Measurements from ENCODE around the gene SLC49A3. TPM values are rescaled to one million over a fixed set of nuclear protein-coding genes. Genes with fewer than 3 reads are reported as not detected.

Gene SLC49A3
- polyA plus RNA-seq, 3 donors, result 9.5 to 29.8 (median 11.1) TPM

GRCh38 chr4:721261-722168 is 32.6 kb upstream of the SLC49A3 start:
- Mint-ChIP-seq H3K9me3 (peaks cover 0 to 15% (median 8%) of the 10 kb centered on the region in 7 donors), H3K4me3 (no peak overlapping the region), H3K36me3 (peaks cover 35 to 61% of the 10 kb centered on the region in 2 donors), H3K27ac (peak overlapping the region in 3 of 7 donors; percentile 8 to 48 (median 36)), H3K27me3 (ENCODE audit: low read depth in 3 of 3) (no peaks in the 10 kb centered on the region), H3K4me1 (peaks cover 28% of the 10 kb centered on the region)
- Histone ChIP-seq H3K79me2 (ENCODE audit: insufficient read depth, low read length) (peaks cover 74% of the 10 kb centered on the region), H3K4me2 (replicated peaks; ENCODE audit: extremely low read depth, low read length, poor library complexity, severe bottlenecking) (no peak overlapping the region), H3K36me3 (replicated peaks in 1 of 2; ENCODE audit: control insufficient read depth in 1 of 2, insufficient read depth in 2 of 2, low read length in 2 of 2) (peaks cover 13 to 38% of the 10 kb centered on the region in 2 donors), H3K27ac (ENCODE audit: low read depth in 1 of 2, low read length in 2 of 2) (no peak overlapping the region), H3K4me1 (ENCODE audit: control insufficient read depth in 1 of 2, insufficient read depth in 2 of 2, low read length in 2 of 2) (peaks cover 0 to 12% of the 10 kb centered on the region in 2 donors), H3K4me3 (replicated peaks in 1 of 3; ENCODE audit: low read depth in 2 of 3, low read length in 3 of 3) (no peak overlapping the region), H3K9ac (ENCODE audit: insufficient read depth, low read length, poor library complexity, severe bottlenecking) (peak overlapping the region; percentile 21), H3K9me3 (replicated peaks in 1 of 2; ENCODE audit: control insufficient read depth in 1 of 2, insufficient read depth in 1 of 2, low read length in 2 of 2) (peaks cover 0 to 5% of the 10 kb centered on the region in 2 donors), H4K20me1 (ENCODE audit: insufficient read depth, low read length) (peaks cover 95% of the 10 kb centered on the region), H2AFZ (ENCODE audit: insufficient read depth, low read depth, low read length, poor library complexity, severe bottlenecking) (no peak overlapping the region), H3K27me3 (ENCODE audit: control insufficient read depth in 2 of 2, insufficient read depth in 2 of 2, low read length in 2 of 2) (no peaks in the 10 kb centered on the region)
- 45% methylated on average over 23 of the region's 31 CpGs for WGBS (ENCODE audit: insufficient coverage)
- DNase-seq, result no peak
- intact Hi-C loops (cut with micrococcal nuclease), result no loop called here
- no peak for TF ChIP-seq CTCF (IDR thresholded peaks at IDR 0.05)

GRCh38 chr4:720111-720860 is 31.3 kb upstream of the SLC49A3 start:
- H3K36me3 Mint-ChIP-seq, result peaks cover 35 to 66% of the 10 kb centered on the region in 2 donors
- peaks cover 83% of the 10 kb centered on the region for H4K20me1 ChIP-seq (ENCODE audit: insufficient read depth, low read length)
- no peak overlapping the region for H3K27ac ChIP-seq (ENCODE audit: low read depth in 1 of 2, low read length in 2 of 2)
- no peak for TF ChIP-seq CTCF (IDR thresholded peaks at IDR 0.05)
- H3K9ac ChIP-seq (ENCODE audit: insufficient read depth, low read length, poor library complexity, severe bottlenecking), result no peak overlapping the region
- H3K9me3 Mint-ChIP-seq, result peaks cover 0 to 15% (median 8%) of the 10 kb centered on the region in 7 donors
- H2AFZ ChIP-seq (ENCODE audit: insufficient read depth, low read depth, low read length, poor library complexity, severe bottlenecking), result no peak overlapping the region
- H3K4me3 ChIP-seq (replicated peaks in 1 of 3; ENCODE audit: low read depth in 2 of 3, low read length in 3 of 3), result no peak overlapping the region
- peaks cover 67% of the 10 kb centered on the region for H3K79me2 ChIP-seq (ENCODE audit: insufficient read depth, low read length)
- H3K36me3 ChIP-seq (replicated peaks in 1 of 2; ENCODE audit: control insufficient read depth in 1 of 2, insufficient read depth in 2 of 2, low read length in 2 of 2), result peaks cover 13 to 38% of the 10 kb centered on the region in 2 donors
- WGBS (ENCODE audit: insufficient coverage), result 98% methylated on average over 59 of the region's 59 CpGs
- H3K4me2 ChIP-seq (replicated peaks; ENCODE audit: extremely low read depth, low read length, poor library complexity, severe bottlenecking), result no peak overlapping the region
- H3K4me1 ChIP-seq (ENCODE audit: control insufficient read depth in 1 of 2, insufficient read depth in 2 of 2, low read length in 2 of 2), result no peaks in the 10 kb centered on the region
- intact Hi-C loops (cut with micrococcal nuclease), result no loop called here
- no peaks in the 10 kb centered on the region for H3K27me3 ChIP-seq (ENCODE audit: control insufficient read depth in 2 of 2, insufficient read depth in 2 of 2, low read length in 2 of 2)
- no peak for DNase-seq
- H3K4me3 Mint-ChIP-seq, result no peak overlapping the region
- H3K9me3 ChIP-seq (replicated peaks in 1 of 2; ENCODE audit: control insufficient read depth in 1 of 2, insufficient read depth in 1 of 2, low read length in 2 of 2), result peaks cover 0 to 5% of the 10 kb centered on the region in 2 donors
- no peaks in the 10 kb centered on the region for H3K27me3 Mint-ChIP-seq (ENCODE audit: low read depth in 3 of 3)
- H3K27ac Mint-ChIP-seq, result no peak overlapping the region
- H3K4me1 Mint-ChIP-seq, result peaks cover 19% of the 10 kb centered on the region
